Cardiac septum (tissue), 1 donor: ENCODE measurements around the gene CDCA4. TPM values are rescaled to one million over a fixed set of nuclear protein-coding genes. Genes with fewer than 3 reads are reported as not detected.

Experiments used
- DNase-seq: peaks from one replicate; pipeline ENCODE4 v3.0.0-alpha.2; 2020; ENCODE audit warnings: low spot score
- intact Hi-C: fragments of 100-400 bp; cut with DNase I; formaldehyde crosslinking; loops from one replicate; pipeline ENCODE4 v1.14.0; 2022
- total RNA-seq: library from RNA; stranded (reverse); fragmentation: NEBNext Ultra II Directional; extraction: Animal tissue kit (Norgen Biotek cat#: 25700); gene quantifications from one replicate; pipeline ENCODE4 v1.2.1, GENCODE V29; 2021
- donor health status: DM: no; HTN: no; CAD: no.

Gene CDCA4
- total RNA-seq, 1 donor from 2014 or later: 2.3 TPM

- intact Hi-C loops: no loop called here
- no peak for DNase-seq
These were observed 38.4 kb upstream of the CDCA4 start for GRCh38 chr14:105059035-105059924.

GRCh38 chr14:105058521-105059034 is 37.7 kb upstream of the CDCA4 start:
- DNase-seq: no peak
- intact Hi-C loops: no loop called here

- intact Hi-C loops: no loop called here
These were observed 35.5 kb upstream of the CDCA4 start for GRCh38 chr14:105056303-105056831.

GRCh38 chr14:105055736-105056302 is 34.9 kb upstream of the CDCA4 start:
- no peak for DNase-seq
- intact Hi-C loops: no loop called here

More at GRCh38 chr14:105056303-105056831, 35.5 kb upstream of the CDCA4 start:
- DNase-seq: no peak

- intact Hi-C loops: no loop called here
- DNase-seq: no peak
These were observed 34.5 kb upstream of the CDCA4 start for GRCh38 chr14:105055334-105055733.

GRCh38 chr14:105053996-105054395 is 33.1 kb upstream of the CDCA4 start:
- intact Hi-C loops: no loop called here

GRCh38 chr14:105053421-105053820 is 32.5 kb upstream of the CDCA4 start:
- no peak for DNase-seq
- intact Hi-C loops: no loop called here

More at GRCh38 chr14:105053996-105054395, 33.1 kb upstream of the CDCA4 start:
- no peak for DNase-seq

- intact Hi-C loops: no loop called here
- DNase-seq: no peak
These were observed 31.2 kb upstream of the CDCA4 start for GRCh38 chr14:105052110-105052458.

- intact Hi-C loops: no loop called here
- DNase-seq: no peak
These were observed 30.6 kb upstream of the CDCA4 start for GRCh38 chr14:105051182-105052109.

- intact Hi-C loops: no loop called here
- DNase-seq: no peak
These were observed 29.6 kb upstream of the CDCA4 start for GRCh38 chr14:105050551-105050897.

- DNase-seq: no peak
- intact Hi-C loops: loop anchor here (10.0 kb wide), 1 partner anchor 285 kb away; no protein-coding TSS in a partner anchor
These were observed 29.1 kb upstream of the CDCA4 start for GRCh38 chr14:105049753-105050550.

GRCh38 chr14:105047283-105048016 is 26.6 kb upstream of the CDCA4 start:
- intact Hi-C loops: loop anchor here (2.0 to 10.0 kb wide), 2 partner anchors 153 to 283 kb away; no protein-coding TSS in a partner anchor
- no peak for DNase-seq

GRCh38 chr14:105046891-105047282 is 26.0 kb upstream of the CDCA4 start:
- intact Hi-C loops: loop anchor here (2.0 to 10.0 kb wide), 2 partner anchors 152 to 282 kb away; no protein-coding TSS in a partner anchor
- DNase-seq: no peak

GRCh38 chr14:105045710-105046326 is 24.9 kb upstream of the CDCA4 start:
- peak; percentile 96 for DNase-seq
- intact Hi-C loops: loop anchor here (2.0 to 10.0 kb wide), 3 partner anchors 69 to 281 kb away; no protein-coding TSS in a partner anchor

GRCh38 chr14:105043641-105044040 is 22.8 kb upstream of the CDCA4 start:
- intact Hi-C loops: loop anchor here (2.0 to 10.0 kb wide), 2 partner anchors 67 to 279 kb away; no protein-coding TSS in a partner anchor
- no peak for DNase-seq

GRCh38 chr14:105042813-105043212 is 21.9 kb upstream of the CDCA4 start:
- DNase-seq: no peak
- intact Hi-C loops: loop anchor here (10.0 kb wide), 1 partner anchor 278 kb away; no protein-coding TSS in a partner anchor
